Mammary epithelial cell (primary cell): Measurements from ENCODE around the gene ACTMAP.

ENCODE experiments used
- CTCF ChIP-seq, 2 donors: IDR thresholded peaks in 1 of 2; conservative IDR thresholded peaks in 1 of 2; 2 replicates each; pipeline ENCODE4 v1.5.1; 2011 to 2012; ENCODE audit warnings: inconsistent platforms in 2 of 2, low read length in 2 of 2, mild to moderate bottlenecking in 2 of 2, control low read depth in 1 of 2, low read depth in 1 of 2; ENCODE audit not compliant: insufficient read depth in 1 of 2; ENCODE audit errors: extremely low read depth in 1 of 2
- EZH2 ChIP-seq: IDR thresholded peaks from 2 replicates; pipeline ENCODE4 v1.6.1; 2012; ENCODE audit warnings: low read length, inconsistent platforms, borderline replicate concordance

GRCh38 chr19:40709817-40710216 is 40.5 kb downstream of the ACTMAP start:
- TF ChIP-seq CTCF (conservative IDR thresholded peaks at IDR 0.05 in 1 of 2, IDR thresholded peaks at IDR 0.05 in 1 of 2; ENCODE audit: extremely low read depth in 1 of 2, insufficient read depth in 1 of 2, low read depth in 1 of 2, low read length in 2 of 2) = no peak
- no peak for TF ChIP-seq EZH2
